LNCaP clone FGC (cell line): Measurements from ENCODE around the gene THTPA.
"Not testable (repeated sequence)": the region's sequence is repeated elsewhere in the genome, so short reads cannot be mapped to it uniquely, and the experiment has no call there.

Source experiments
- DNase-seq: peaks from one replicate; pipeline ENCODE4 v3.0.0-alpha.2; 2011; ENCODE audit warnings: low read depth
- H3K4me3 ChIP-seq: 2 replicates; pipeline ENCODE4 v1.5.1; 2011; ENCODE audit warnings: mild to moderate bottlenecking, low read depth, low read length, control low read depth
- TF ChIP-seq, protein P1 (sequence below): IDR thresholded peaks from 2 replicates; pipeline ENCODE4 v1.5.1; 2012; ENCODE audit warnings: mild to moderate bottlenecking; ENCODE audit not compliant: control insufficient read depth, insufficient read depth; ENCODE audit errors: extremely low read depth

The THTPA gene

DNA sequence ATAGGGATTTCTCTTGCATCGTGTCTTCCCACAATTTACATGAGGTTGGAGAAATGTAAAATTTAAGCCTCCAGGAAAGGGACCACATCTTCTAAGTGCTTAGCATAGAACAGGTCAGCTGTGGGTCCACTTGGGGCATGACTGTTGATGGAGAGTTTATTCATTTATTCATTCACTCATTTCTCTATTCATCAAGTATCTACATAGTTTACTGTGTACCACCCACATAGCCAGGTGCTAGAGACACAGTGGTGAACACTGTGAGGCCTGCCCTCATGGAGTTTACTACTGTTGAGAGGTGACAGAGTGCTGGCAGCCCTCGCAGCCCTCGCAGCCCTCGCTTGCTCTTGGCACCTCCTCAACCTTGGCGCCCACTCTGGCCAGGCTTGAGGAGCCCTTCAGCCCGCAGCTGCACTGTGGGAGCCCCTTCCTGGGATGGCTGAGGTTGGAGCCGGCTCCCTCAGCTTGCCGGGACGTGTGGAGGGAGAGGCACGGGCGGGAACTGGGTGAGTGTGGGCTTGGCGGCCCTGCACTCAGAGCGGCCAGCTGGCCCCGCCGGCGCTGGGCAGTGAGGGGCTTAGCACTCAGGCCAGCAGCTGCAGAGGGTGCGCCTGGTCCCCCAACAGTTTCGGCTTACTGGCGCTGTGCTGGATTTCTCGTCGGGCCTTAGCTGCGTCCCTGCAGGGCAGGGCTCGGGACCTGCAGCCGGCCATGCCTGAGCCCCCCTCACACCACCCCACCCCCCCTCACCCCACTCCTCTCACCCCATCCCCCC is 24.3 kb downstream of the THTPA start:
- no peak overlapping the region for H3K4me3 ChIP-seq
- DNase-seq = no peak
- TF ChIP-seq, protein P1, sequence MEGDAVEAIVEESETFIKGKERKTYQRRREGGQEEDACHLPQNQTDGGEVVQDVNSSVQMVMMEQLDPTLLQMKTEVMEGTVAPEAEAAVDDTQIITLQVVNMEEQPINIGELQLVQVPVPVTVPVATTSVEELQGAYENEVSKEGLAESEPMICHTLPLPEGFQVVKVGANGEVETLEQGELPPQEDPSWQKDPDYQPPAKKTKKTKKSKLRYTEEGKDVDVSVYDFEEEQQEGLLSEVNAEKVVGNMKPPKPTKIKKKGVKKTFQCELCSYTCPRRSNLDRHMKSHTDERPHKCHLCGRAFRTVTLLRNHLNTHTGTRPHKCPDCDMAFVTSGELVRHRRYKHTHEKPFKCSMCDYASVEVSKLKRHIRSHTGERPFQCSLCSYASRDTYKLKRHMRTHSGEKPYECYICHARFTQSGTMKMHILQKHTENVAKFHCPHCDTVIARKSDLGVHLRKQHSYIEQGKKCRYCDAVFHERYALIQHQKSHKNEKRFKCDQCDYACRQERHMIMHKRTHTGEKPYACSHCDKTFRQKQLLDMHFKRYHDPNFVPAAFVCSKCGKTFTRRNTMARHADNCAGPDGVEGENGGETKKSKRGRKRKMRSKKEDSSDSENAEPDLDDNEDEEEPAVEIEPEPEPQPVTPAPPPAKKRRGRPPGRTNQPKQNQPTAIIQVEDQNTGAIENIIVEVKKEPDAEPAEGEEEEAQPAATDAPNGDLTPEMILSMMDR = no peak

DNA sequence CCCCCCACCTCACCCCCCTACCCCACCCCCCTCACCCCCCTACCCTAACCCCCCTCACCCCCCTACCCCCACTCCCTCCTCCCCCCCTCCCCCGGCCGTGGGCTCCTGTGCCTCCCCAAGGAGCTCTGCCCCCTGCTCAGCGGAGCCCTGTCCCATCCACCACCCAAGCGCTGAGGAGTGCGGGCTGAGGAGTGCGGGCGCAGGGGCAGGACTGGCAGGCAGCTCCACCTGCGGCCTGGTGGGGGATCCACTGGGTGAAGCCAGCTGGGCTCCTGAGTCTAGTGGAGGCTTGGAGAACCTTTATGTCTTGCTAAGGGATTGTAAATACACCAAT is 24.8 kb downstream of the THTPA start:
- no peak overlapping the region for H3K4me3 ChIP-seq
- no peak for DNase-seq
- TF ChIP-seq, protein P1 = no peak

DNA sequence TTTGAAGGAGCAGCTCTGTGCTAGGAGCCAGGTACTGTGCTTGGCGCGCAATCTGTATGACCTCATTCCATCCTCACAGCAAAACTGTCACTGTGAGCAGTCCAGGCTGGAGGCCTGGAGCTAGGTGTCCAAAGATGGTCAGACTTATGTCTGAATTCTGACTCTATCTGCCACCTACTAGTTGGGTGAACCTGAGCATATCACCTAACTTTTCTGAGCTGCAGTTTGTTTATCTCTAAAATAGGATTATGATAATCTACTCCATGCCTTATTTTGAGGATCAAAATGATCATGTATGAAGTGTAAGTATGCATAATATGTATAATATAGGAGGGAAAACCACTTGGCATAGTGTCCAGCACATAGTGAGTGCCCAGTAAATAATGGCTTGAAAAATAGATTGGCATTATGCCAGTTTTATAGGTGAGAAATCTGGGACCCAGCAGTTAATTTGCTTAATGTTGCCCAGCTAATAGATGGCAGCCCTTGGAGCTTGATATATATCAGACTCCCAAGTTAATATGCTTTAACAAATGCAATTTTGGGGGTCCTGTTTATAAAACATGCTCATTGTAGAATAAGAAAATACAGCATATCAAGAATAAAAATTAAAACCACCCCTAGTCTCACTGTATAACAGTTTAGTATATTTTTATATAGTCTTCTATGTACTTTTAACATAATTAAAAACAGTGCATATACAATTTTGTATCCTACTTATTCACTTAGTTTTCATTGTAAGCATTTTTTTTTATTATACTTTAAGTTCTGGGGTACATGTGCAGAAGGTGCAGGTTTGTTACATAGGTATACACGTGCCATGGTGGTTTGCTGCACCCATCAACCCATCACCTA is 27.1 kb downstream of the THTPA start:
- no peak overlapping the region for H3K4me3 ChIP-seq
- no peak for DNase-seq
- TF ChIP-seq, protein P1 = no peak

DNA sequence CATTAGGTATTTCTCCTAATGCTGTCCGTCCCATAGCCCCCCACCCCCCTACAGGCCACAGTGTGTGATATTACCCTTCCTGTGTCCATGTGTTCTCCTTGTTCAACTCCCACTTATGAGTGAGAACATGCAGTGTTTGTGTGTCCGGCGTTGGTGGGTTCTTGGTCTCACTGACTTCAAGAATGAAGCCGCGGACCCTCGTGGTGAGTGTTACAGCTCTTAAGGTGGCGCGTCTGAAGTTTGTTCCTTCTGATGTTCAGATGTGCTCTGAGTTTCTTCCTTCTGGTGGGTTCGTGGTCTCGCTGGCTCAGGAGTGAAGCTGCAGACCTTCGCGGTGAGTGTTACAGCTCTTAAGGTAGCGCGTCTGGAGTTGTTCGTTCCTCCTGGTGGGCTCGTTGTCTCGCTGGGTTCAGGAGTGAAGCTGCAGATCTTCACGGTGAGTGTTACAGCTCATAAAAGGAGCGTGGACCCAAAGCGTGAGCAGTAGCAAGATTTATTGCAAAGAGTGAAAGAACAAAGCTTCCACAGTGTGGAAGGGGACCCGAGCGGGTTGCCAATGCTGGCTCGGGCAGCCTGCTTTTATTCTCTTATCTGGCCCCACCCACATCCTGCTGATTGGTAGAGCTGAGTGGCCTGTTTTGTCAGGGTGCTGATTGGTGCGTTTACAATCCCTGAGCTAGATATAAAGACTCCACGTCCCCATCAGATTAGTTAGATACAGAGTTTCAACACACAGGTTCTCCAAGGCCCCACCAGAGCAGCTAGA is 27.9 kb downstream of the THTPA start:
- H3K4me3 ChIP-seq, DNase-seq: not testable (repeated sequence)

DNA sequence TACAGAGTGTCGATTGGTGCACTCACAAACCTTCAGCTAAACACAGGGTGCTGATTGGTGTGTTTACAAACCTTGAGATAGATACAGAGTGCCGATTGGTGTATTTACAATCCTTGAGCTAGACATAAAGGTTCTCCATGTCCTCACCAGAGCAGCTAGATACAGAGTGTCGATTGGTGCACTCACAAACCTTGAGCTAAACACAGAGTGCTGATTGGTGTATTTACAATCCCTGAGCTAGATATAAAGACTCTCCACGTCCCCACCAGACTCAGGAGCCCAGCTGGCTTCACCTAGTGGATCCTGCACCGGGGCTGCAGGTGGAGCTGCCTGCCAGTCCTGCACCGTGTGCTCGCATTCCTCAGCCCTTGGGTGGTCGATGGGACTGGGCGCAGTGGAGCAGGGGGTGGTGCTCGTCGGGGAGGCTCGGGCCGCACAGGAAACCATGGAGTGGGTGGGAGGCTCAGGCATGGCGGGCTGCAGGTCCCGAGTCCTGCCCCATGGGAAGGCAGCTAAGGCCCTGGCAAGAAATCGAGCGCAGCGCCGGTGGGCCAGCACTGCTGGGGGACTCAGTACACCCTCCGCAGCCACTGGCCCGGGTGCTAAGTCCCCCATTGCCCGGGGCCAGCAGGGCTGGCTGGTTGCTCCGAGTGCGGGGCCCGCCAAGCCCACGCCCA is 28.6 kb downstream of the THTPA start:
- DNase-seq, H3K4me3 ChIP-seq: not testable (repeated sequence)

DNA sequence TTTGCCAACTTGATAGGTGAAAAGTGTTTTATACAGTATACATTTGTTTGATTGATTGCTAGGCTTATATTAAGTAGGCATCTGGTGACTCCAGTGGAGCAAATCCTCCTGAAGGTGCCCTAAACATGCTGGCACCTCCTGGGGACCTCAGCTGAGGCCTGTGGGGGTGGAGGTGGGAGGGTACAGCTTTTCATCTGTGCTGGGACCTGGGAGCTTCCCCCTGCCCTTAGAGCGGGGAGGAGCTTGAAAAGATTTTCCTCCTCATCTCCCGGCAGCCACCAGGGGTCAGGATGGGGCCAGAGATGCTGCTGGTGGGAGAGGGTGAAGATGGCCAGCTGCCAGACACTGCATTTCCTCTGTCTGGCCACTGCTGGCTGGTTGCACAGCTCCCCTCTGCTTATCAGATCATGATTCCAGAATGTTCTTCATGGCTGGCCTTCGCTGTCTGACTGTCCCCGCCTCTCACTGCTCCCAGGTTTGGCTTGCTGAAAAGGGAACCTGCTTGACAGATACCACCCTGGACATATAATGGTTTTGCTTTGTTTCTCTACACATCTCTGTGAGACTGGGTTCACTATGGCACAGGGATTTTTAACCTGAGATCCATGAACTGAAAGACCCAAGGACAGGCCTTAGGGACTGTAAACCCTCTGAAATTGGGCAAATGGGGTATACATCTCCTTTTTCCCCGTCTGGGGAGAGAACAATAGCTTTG is 33.0 kb downstream of the THTPA start:
- H3K4me3 ChIP-seq = no peak overlapping the region
- peak; percentile 72 for DNase-seq
- TF ChIP-seq, protein P1 = peak; percentile 87

DNA sequence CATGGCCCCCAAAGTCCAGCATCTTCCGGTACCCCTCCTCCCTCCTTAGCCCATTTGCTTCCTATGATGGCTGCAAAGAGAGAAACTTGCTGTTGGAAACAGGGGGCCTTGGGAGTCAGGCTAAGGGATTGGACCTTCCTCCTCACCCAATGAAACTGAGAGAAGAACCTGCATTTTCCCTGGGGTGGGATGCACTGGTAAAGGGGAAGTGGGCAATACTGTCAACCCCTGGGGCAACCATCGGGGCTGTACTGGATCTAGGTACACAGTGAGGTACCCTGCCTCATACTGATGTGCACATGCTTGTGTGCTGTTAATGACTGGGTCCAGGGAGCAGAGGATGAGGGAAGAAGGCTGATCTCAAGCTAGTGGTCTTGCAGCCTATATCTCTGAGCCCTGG is 33.5 kb downstream of the THTPA start:
- no peak for DNase-seq
- H3K4me3 ChIP-seq = no peak overlapping the region
- TF ChIP-seq, protein P1 = no peak
